BLaER1 treated with 17β-estradiol and CSF1 and Interleukin-3, amounts not matched to agents 10 nM and 100 nM (cell line): ENCODE results near the gene CTSO.

Source experiments
- H3K27ac ChIP-seq, 11 experiments: shearing (Covaris generic); formaldehyde crosslinking; 2 replicates each; pipeline ENCODE4 v1.8.1; 2022
- H3K27me3 ChIP-seq, 11 experiments: shearing (Covaris generic); formaldehyde crosslinking; 2 replicates each; pipeline ENCODE4 v1.8.1; 2022
- H3K36me3 ChIP-seq, 11 experiments: shearing (Covaris generic); formaldehyde crosslinking; 2 replicates each; pipeline ENCODE4 v1.8.1; 2022
- H3K4me1 ChIP-seq, 10 experiments: shearing (Covaris generic); formaldehyde crosslinking; 2 replicates each; pipeline ENCODE4 v1.8.1; 2022
- H3K4me2 ChIP-seq, 11 experiments: shearing (Covaris generic); formaldehyde crosslinking; 2 replicates each; pipeline ENCODE4 v1.8.1; 2022
- H3K4me3 ChIP-seq, 10 experiments: shearing (Covaris generic); formaldehyde crosslinking; 2 replicates each; pipeline ENCODE4 v1.8.1; 2022
- H3K9ac ChIP-seq, 11 experiments: shearing (Covaris generic); formaldehyde crosslinking; 2 replicates each; pipeline ENCODE4 v1.8.1; 2022
- H3K9me3 ChIP-seq, 11 experiments: shearing (Covaris generic); formaldehyde crosslinking; replicated peaks in 1 of 11; 2 replicates each; pipeline ENCODE4 v1.8.1; 2022
- H4K20me1 ChIP-seq, 11 experiments: shearing (Covaris generic); formaldehyde crosslinking; 2 replicates each; pipeline ENCODE4 v1.8.1; 2022
- Cebpa-rat ChIP-seq, 11 experiments: shearing (Covaris generic); IDR thresholded peaks; 2 replicates each; pipeline ENCODE4 v1.8.1; 2022

CTSO gene

DNA sequence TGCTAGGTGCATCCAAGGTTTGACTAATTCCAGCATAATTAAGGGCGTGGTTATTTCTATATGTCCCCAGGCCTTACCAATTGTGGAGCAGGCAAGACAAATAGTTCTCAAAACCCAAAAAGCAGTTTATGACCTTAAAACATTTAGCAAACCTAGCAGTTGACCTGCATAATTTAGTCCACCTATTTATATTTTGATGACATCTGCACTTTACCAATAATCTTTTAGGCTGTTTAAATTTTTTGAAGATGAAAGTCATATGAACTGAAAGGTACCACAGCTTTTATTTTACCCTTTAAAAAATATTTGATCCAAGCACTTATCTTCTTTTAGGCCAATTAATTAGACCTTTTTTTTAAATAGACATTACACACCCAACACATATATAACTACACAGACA, 77.8 kb downstream of the CTSO start:
- no peak overlapping the region for H3K4me3 ChIP-seq
- H4K20me1 ChIP-seq: no peaks in the 10 kb centered on the region
- no peak overlapping the region for H3K9ac ChIP-seq
- H3K4me1 ChIP-seq: no peaks in the 10 kb centered on the region
- H3K36me3 ChIP-seq: no peaks in the 10 kb centered on the region
- H3K9me3 ChIP-seq: no peaks in the 10 kb centered on the region
- no peak overlapping the region for H3K4me2 ChIP-seq
- no peak for TF ChIP-seq Cebpa-rat (IDR thresholded peaks at IDR 0.05)
- H3K27me3 ChIP-seq: no peaks in the 10 kb centered on the region
- no peak overlapping the region for H3K27ac ChIP-seq
